Activated CD4-positive, CD25-positive, alpha-beta regulatory T cell (primary cell): ENCODE data around the gene CCDC7.
"Not testable (repeated sequence)": the region's sequence is repeated elsewhere in the genome, so short reads cannot be mapped to it uniquely, and the experiment has no call there.

Experiments used
- DNase-seq, 4 experiments: peaks; one replicate each; lab custom pipeline; 2025; lab: John Stamatoyannopoulos, UW

CCDC7 gene

GRCh38 chr10:32577448-32577847, 131.5 kb downstream of the CCDC7 start:
- no peak for DNase-seq

GRCh38 chr10:32582946-32583345, 137.0 kb downstream of the CCDC7 start:
- DNase-seq, result no peak

- not testable (repeated sequence) for DNase-seq
Measured at GRCh38 chr10:32598022-32598421, 152.1 kb downstream of the CCDC7 start.

GRCh38 chr10:32600317-32600716, 154.4 kb downstream of the CCDC7 start:
- DNase-seq, result no peak

- DNase-seq, result not testable (repeated sequence)
Measured at GRCh38 chr10:32601562-32601961, 155.6 kb downstream of the CCDC7 start.

GRCh38 chr10:32605787-32606186, 159.8 kb downstream of the CCDC7 start:
- no peak for DNase-seq

GRCh38 chr10:32610543-32610942, 164.6 kb downstream of the CCDC7 start:
- DNase-seq, result not testable (repeated sequence)

GRCh38 chr10:32616438-32616837, 170.5 kb downstream of the CCDC7 start:
- no peak for DNase-seq

- no peak for DNase-seq
Measured at GRCh38 chr10:32618482-32618881, 172.5 kb downstream of the CCDC7 start.

GRCh38 chr10:32621969-32622368, 176.0 kb downstream of the CCDC7 start:
- no peak for DNase-seq

- DNase-seq, result no peak
Measured at GRCh38 chr10:32622409-32622808, 176.5 kb downstream of the CCDC7 start.

- DNase-seq, result no peak
Measured at GRCh38 chr10:32627183-32627582, 181.2 kb downstream of the CCDC7 start.

- DNase-seq, result no peak
Measured at GRCh38 chr10:32629910-32630309, 184.0 kb downstream of the CCDC7 start.

GRCh38 chr10:32646535-32646934, 200.6 kb downstream of the CCDC7 start:
- DNase-seq, result no peak

GRCh38 chr10:32650246-32650655, 204.3 kb downstream of the CCDC7 start:
- DNase-seq, result no peak

- not testable (repeated sequence) for DNase-seq
Measured at GRCh38 chr10:32657430-32657829, 211.5 kb downstream of the CCDC7 start.

- no peak for DNase-seq
Measured at GRCh38 chr10:32661346-32661745, 215.4 kb downstream of the CCDC7 start.

GRCh38 chr10:32680803-32681557, 235.0 kb downstream of the CCDC7 start:
- no peak for DNase-seq

GRCh38 chr10:32684291-32684690, 238.4 kb downstream of the CCDC7 start:
- no peak for DNase-seq

GRCh38 chr10:32687116-32687515, 241.2 kb downstream of the CCDC7 start:
- no peak for DNase-seq

GRCh38 chr10:32687546-32687945, 241.6 kb downstream of the CCDC7 start:
- DNase-seq, result no peak

GRCh38 chr10:32692174-32692573, 246.2 kb downstream of the CCDC7 start:
- no peak for DNase-seq

GRCh38 chr10:32693441-32693979, 247.6 kb downstream of the CCDC7 start:
- no peak for DNase-seq

- DNase-seq, result not testable (repeated sequence)
Measured at GRCh38 chr10:32699683-32700082, 253.7 kb downstream of the CCDC7 start.
